Right lobe of liver (tissue), 4 donors: ENCODE results near the gene HSPA12A.

Experiments used
- CTCF ChIP-seq, 4 donors: fragments of 200-600 bp in 3 of 4; fragments of 450-650 bp in 1 of 4; IDR thresholded peaks; one replicate each; pipeline versions ENCODE4 v1.5.1 to v1.8.0; 2016 to 2022; ENCODE audit warnings: antibody characterized with exemption in 4 of 4, mild to moderate bottlenecking in 2 of 4
- POLR2A ChIP-seq: fragments of 450-650 bp; IDR thresholded peaks from one replicate; pipeline ENCODE4 v1.6.1; 2017; ENCODE audit warnings: antibody characterized with exemption, mild to moderate bottlenecking
- donor health status: DM: no; HTN: no; CAD: no.
- donor health status: DM: no; HTN: no; CAD: no.
- donor health status: DM: no; HTN: yes; CAD: no.

- TF ChIP-seq CTCF (IDR thresholded peaks at IDR 0.05) = no peak
- no peak for TF ChIP-seq POLR2A
These were observed 48.9 kb upstream of the HSPA12A start for GRCh38 chr10:116791241-116791640.
